IMR-90 (cell line): ENCODE data around the gene PAMR1. TPM values are rescaled to one million over a fixed set of nuclear protein-coding genes. Genes with fewer than 3 reads are reported as not detected.

Experiments used
- ATAC-seq: fragments of 200-7000 bp; cut with Tn5 transposase; 2 replicates; pipeline ENCODE4 v1.9.1; 2020; ENCODE audit warnings: low read depth, mild to moderate bottlenecking, moderate library complexity
- BruUV-seq: library from RNA; stranded (reverse); fragments of 400-500 nt; replicated peaks from 2 replicates; lab custom pipeline; 2021; lab: Mats Ljungman, UMichigan
- CTCF ChIA-PET: fragments of 300-600 bp; formaldehyde crosslinking; extraction: SDS; loops from one replicate; lab custom pipeline; 2021; ENCODE audit warnings: antibody characterized with exemption; lab: Yijun Ruan, JAX
- POLR2A ChIA-PET: fragments of 300-600 bp; sonication (Branson Sonifier 250); formaldehyde crosslinking; loops from one replicate; lab custom pipeline; 2022; ENCODE audit warnings: antibody characterized with exemption; ENCODE audit not compliant: unreplicated experiment; lab: Charles Lee
- DNase-seq: peaks from one replicate; pipeline ENCODE4 v3.0.0; 2013
- H2AFZ ChIP-seq: replicated peaks from 2 replicates; pipeline ENCODE3; 2013; ENCODE audit warnings: low read length, mild to moderate bottlenecking; ENCODE audit not compliant: poor library complexity
- H2AK5ac ChIP-seq: 2 replicates; pipeline ENCODE4 v1.6.1; 2013; ENCODE audit warnings: low read depth, low read length, inconsistent platforms
- H2AK9ac ChIP-seq: replicated peaks from 2 replicates; pipeline ENCODE3; 2013; ENCODE audit warnings: mild to moderate bottlenecking, low read depth, low read length, moderate library complexity; ENCODE audit not compliant: poor library complexity
- H2BK120ac ChIP-seq: 2 replicates; pipeline ENCODE4 v1.6.1; 2013; ENCODE audit warnings: low read depth, low read length, inconsistent platforms
- H2BK15ac ChIP-seq: 3 replicates; pipeline ENCODE4 v1.6.1; 2013; ENCODE audit warnings: low read depth, low read length, inconsistent platforms
- H2BK20ac ChIP-seq: 2 replicates; pipeline ENCODE4 v1.6.1; 2013; ENCODE audit warnings: low read depth, mild to moderate bottlenecking, inconsistent platforms, low read length, moderate library complexity
- H2BK5ac ChIP-seq: 2 replicates; pipeline ENCODE4 v1.6.1; 2013; ENCODE audit warnings: mild to moderate bottlenecking, low read depth, low read length, inconsistent platforms; ENCODE audit not compliant: poor library complexity, severe bottlenecking
- H3K14ac ChIP-seq: replicated peaks from 2 replicates; pipeline ENCODE4 v1.6.1; 2013; ENCODE audit warnings: low read depth, low read length, inconsistent platforms
- H3K18ac ChIP-seq: 2 replicates; pipeline ENCODE4 v1.6.1; 2013; ENCODE audit warnings: low read depth, low read length, control low read depth
- H3K23ac ChIP-seq: 2 replicates; pipeline ENCODE4 v1.6.1; 2013; ENCODE audit warnings: low read depth, low read length, inconsistent platforms
- H3K27ac ChIP-seq: 2 replicates; pipeline ENCODE4 v1.5.1; 2013; ENCODE audit warnings: mild to moderate bottlenecking, control low read depth, low read length; ENCODE audit not compliant: insufficient read depth
- H3K27me3 ChIP-seq: 2 replicates; pipeline ENCODE4 v1.6.1; 2013; ENCODE audit warnings: low read length; ENCODE audit not compliant: control insufficient read depth, insufficient read depth
- H3K36me3 ChIP-seq: 2 replicates; pipeline ENCODE4 v1.6.1; 2013; ENCODE audit warnings: low read length, mixed read lengths; ENCODE audit not compliant: control insufficient read depth, insufficient read depth
- H3K4ac ChIP-seq: 2 replicates; pipeline ENCODE4 v1.6.1; 2013; ENCODE audit warnings: low read depth, low read length, inconsistent platforms
- H3K4me1 ChIP-seq: 2 replicates; pipeline ENCODE4 v1.6.1; 2013; ENCODE audit warnings: low read length, mixed read lengths; ENCODE audit not compliant: control insufficient read depth, insufficient read depth
- H3K4me2 ChIP-seq: 2 replicates; pipeline ENCODE4 v1.6.1; 2013; ENCODE audit warnings: low read depth, mild to moderate bottlenecking, control low read depth, low read length, moderate library complexity
- H3K4me3 ChIP-seq: 2 replicates; pipeline ENCODE4 v1.5.1; 2013; ENCODE audit warnings: low read depth, mild to moderate bottlenecking, control low read depth, low read length, moderate library complexity; ENCODE audit not compliant: insufficient read depth
- H3K56ac ChIP-seq: 2 replicates; pipeline ENCODE4 v1.6.1; 2013; ENCODE audit warnings: low read length, inconsistent platforms; ENCODE audit not compliant: insufficient read depth; ENCODE audit errors: extremely low read depth
- H3K79me1 ChIP-seq, 2 experiments: 2 replicates each; pipeline ENCODE4 v1.6.1; 2013; ENCODE audit warnings: low read length in 2 of 2, inconsistent platforms in 1 of 2, low read depth in 1 of 2
- H3K9ac ChIP-seq: 2 replicates; pipeline ENCODE4 v1.6.1; 2013; ENCODE audit warnings: low read depth, low read length, control low read depth
- H3K9me1 ChIP-seq: 2 replicates; pipeline ENCODE4 v1.6.1; 2013; ENCODE audit warnings: low read length, inconsistent platforms; ENCODE audit not compliant: insufficient read depth
- H3K9me3 ChIP-seq: 2 replicates; pipeline ENCODE4 v1.6.1; 2013; ENCODE audit warnings: low read length; ENCODE audit not compliant: control insufficient read depth, insufficient read depth
- H4K20me1 ChIP-seq: 2 replicates; pipeline ENCODE4 v1.6.1; 2013; ENCODE audit warnings: low read length, inconsistent platforms; ENCODE audit not compliant: insufficient read depth
- H4K5ac ChIP-seq: 2 replicates; pipeline ENCODE4 v1.6.1; 2013; ENCODE audit warnings: mild to moderate bottlenecking, low read depth, low read length, control low read depth
- H4K8ac ChIP-seq, 2 experiments: 2 replicates each; pipeline ENCODE4 v1.6.1; 2013; ENCODE audit warnings: low read depth in 2 of 2, low read length in 2 of 2, control low read depth in 1 of 2, inconsistent platforms in 1 of 2
- H4K91ac ChIP-seq: 2 replicates; pipeline ENCODE4 v1.6.1; 2013; ENCODE audit warnings: low read depth, low read length, inconsistent platforms; ENCODE audit not compliant: insufficient read depth
- BHLHE40 ChIP-seq: fragments of 150-350 bp; IDR thresholded peaks from 2 replicates; pipeline ENCODE4 v1.6.1; 2016; ENCODE audit warnings: mild to moderate bottlenecking, low read depth, low read length
- CHD1 ChIP-seq: IDR thresholded peaks from 2 replicates; pipeline ENCODE4 v1.6.1; 2012; ENCODE audit warnings: low read depth, low read length, improper control_type of control experiment
- FOS ChIP-seq: fragments of 150-350 bp; IDR thresholded peaks from 2 replicates; pipeline ENCODE4 v1.6.1; 2016; ENCODE audit warnings: low read depth, low read length
- MAFK ChIP-seq: IDR thresholded peaks from 2 replicates; pipeline ENCODE4 v1.6.1; 2012; ENCODE audit warnings: low read depth, low read length, improper control_type of control experiment
- MAZ ChIP-seq: IDR thresholded peaks from 2 replicates; pipeline ENCODE4 v1.6.1; 2012; ENCODE audit warnings: low read depth, mild to moderate bottlenecking, low read length, improper control_type of control experiment, moderate library complexity, borderline replicate concordance
- MXI1 ChIP-seq: IDR thresholded peaks from 2 replicates; pipeline ENCODE4 v1.6.1; 2012; ENCODE audit warnings: low read depth, mild to moderate bottlenecking, low read length, moderate library complexity, borderline replicate concordance
- POLR2A ChIP-seq: IDR thresholded peaks from 2 replicates; pipeline ENCODE4 v1.6.1; 2012; ENCODE audit warnings: mild to moderate bottlenecking, low read depth, low read length
- RAD21 ChIP-seq: IDR thresholded peaks from 2 replicates; pipeline ENCODE4 v1.6.1; 2012; ENCODE audit warnings: low read length, improper control_type of control experiment
- RFX5 ChIP-seq: IDR thresholded peaks from 2 replicates; pipeline ENCODE4 v1.8.0; 2012; ENCODE audit warnings: low read depth, mild to moderate bottlenecking, low read length, moderate library complexity
- SMC3 ChIP-seq: fragments of 150-350 bp; IDR thresholded peaks from 2 replicates; pipeline ENCODE4 v1.6.1; 2016; ENCODE audit warnings: low read depth, mild to moderate bottlenecking, antibody characterized with exemption, low read length, moderate library complexity
- WGBS, 2 experiments: methylation state at CpG; one replicate each; pipeline versions ENCODE4 v1.1.5 to v1.1.7; 2013; ENCODE audit warnings: missing lambda C conversion rate in 2 of 2; ENCODE audit not compliant: insufficient read length in 1 of 2; ENCODE audit errors: extremely low coverage in 2 of 2; 5-methylcytosine and 5-hydroxymethylcytosine counted together
- dilution Hi-C: fragments of 300-500 bp; cut with HindIII; formaldehyde crosslinking; loops from one replicate; pipeline ENCODE4 v1.14.3; 2018; ENCODE audit warnings: low sequenced_read_pairs; ENCODE audit not compliant: unreplicated experiment
- in situ Hi-C: fragments of 300-500 bp; cut with MboI; formaldehyde crosslinking; loops from 3 replicates; pipeline ENCODE4 v1.14.3; 2019; ENCODE audit warnings: low sequenced_read_pairs, inconsistent platforms, mixed read lengths
- intact Hi-C: fragments of 100-400 bp; cut with micrococcal nuclease; formaldehyde crosslinking; loops from 2 replicates; pipeline ENCODE4 v1.10.0; 2022
- polyA plus RNA-seq, 3 experiments: library from polyadenylated mRNA; depleted of rRNA; stranded (reverse); fragments of >200 nt; gene quantifications; 2 replicates each; pipeline ENCODE4 v1.2.3, GENCODE V29; 2012; ENCODE audit warnings: low replicate concordance in 1 of 3
- total RNA-seq: library from RNA; depleted of rRNA; stranded (reverse); fragments of >200 nt; gene quantifications from 2 replicates; pipeline ENCODE4 v1.2.3, GENCODE V29; 2012

PAMR1 gene
- total and polyA plus RNA-seq, 2 of the 4 experiments (the other 2 are of a cell fraction), result 70.7 to 80.7 TPM

GRCh38 chr11:35540526-35540925, 15.1 kb upstream of the PAMR1 start:
- no peak overlapping the region for H2AFZ ChIP-seq
- CTCF ChIA-PET, result interaction anchor here (0.7 to 1.4 kb wide), 2 partner anchors 23 to 55 kb away, joined by 3 to 5 read pairs; no protein-coding TSS in a partner anchor
- H3K36me3 ChIP-seq, result no peaks in the 10 kb centered on the region
- no peaks in the 10 kb centered on the region for H3K9me3 ChIP-seq
- H3K14ac ChIP-seq, result peak overlapping the region; percentile 77
- peaks cover 36% of the 10 kb centered on the region for H3K4me1 ChIP-seq
- peak overlapping the region; percentile 52 for H2AK5ac ChIP-seq
- in situ Hi-C loops, result no loop called here
- H3K9ac ChIP-seq, result no peak overlapping the region
- peaks cover 17% of the 10 kb centered on the region for H3K9me1 ChIP-seq
- peak overlapping the region; percentile 84 for H3K27ac ChIP-seq
- peak overlapping the region; percentile 75; the same call in 1 of the 2 replicates for H4K91ac ChIP-seq
- dilution Hi-C loops, result no loop called here
- H4K5ac ChIP-seq, result peak overlapping the region; percentile 65
- peak overlapping the region; percentile 6; the same call in 1 of the 2 replicates for H3K23ac ChIP-seq
- no peak for TF ChIP-seq POLR2A
- no peak for TF ChIP-seq FOS
- no peak for TF ChIP-seq BHLHE40
- no peak for TF ChIP-seq MAFK
- no peak for TF ChIP-seq RFX5
- no peak for TF ChIP-seq RAD21
- TF ChIP-seq CHD1, result no peak
- no peak for TF ChIP-seq MXI1
- TF ChIP-seq MAZ, result no peak
- no peak for TF ChIP-seq SMC3
- no peak for ATAC-seq
- peak overlapping the region; percentile 33; the same call in 1 of the 2 replicates for H3K56ac ChIP-seq
- POLR2A ChIA-PET, result interaction anchor here (1.0 kb wide), 1 partner anchor 11 kb away, joined by 3 read pairs; no protein-coding TSS in a partner anchor
- peak overlapping the region; percentile 97 for H2BK120ac ChIP-seq
- H2BK5ac ChIP-seq, result peak overlapping the region; percentile 98
- 0 out of 2 replicates have a peak overlapping the region, but pooled peaks have one; percentile 0 for H3K4me2 ChIP-seq
- no peaks in the 10 kb centered on the region for H3K27me3 ChIP-seq
- peak overlapping the region; percentile 59 to 93 for H4K8ac ChIP-seq
- H3K18ac ChIP-seq, result peak overlapping the region; percentile 99
- intact Hi-C loops, result no loop called here
- peak overlapping the region; percentile 98 for H2BK20ac ChIP-seq
- no TSS peak for BruUV-seq
- peak overlapping the region; percentile 3 for H2AK9ac ChIP-seq
- peak overlapping the region; percentile 98 for H2BK15ac ChIP-seq
- WGBS, 2 experiments, result no CpG with 5 or more reads among the region's 3 CpGs
- no peak overlapping the region for H3K4me3 ChIP-seq
- H3K79me1 ChIP-seq, result peaks cover 0 to 6% of the 10 kb centered on the region in 2 experiments; a peak in 1 of 4 replicates
- peak overlapping the region; percentile 96 for H3K4ac ChIP-seq
- H4K20me1 ChIP-seq, result no peaks in the 10 kb centered on the region
- DNase-seq, result peak; percentile 45
